SK-N-SH (cell line): ENCODE measurements around the gene C13orf46. TPM values are rescaled to one million over a fixed set of nuclear protein-coding genes. Genes with fewer than 3 reads are reported as not detected.

Experiments used
- CTCF ChIA-PET: fragments of 300-600, 350-600 bp; formaldehyde crosslinking; extraction: SDS; loops from one replicate; lab custom pipeline; 2021; lab: Yijun Ruan, JAX
- POLR2A ChIA-PET: fragments of 350-600 bp; sonication (Branson Sonifier 250); formaldehyde crosslinking; extraction: SDS; loops from one replicate; lab custom pipeline; 2020; ENCODE audit warnings: antibody characterized with exemption, inconsistent platforms; lab: Yijun Ruan, JAX
- DNase-seq: peaks from one replicate; pipeline ENCODE4 v3.0.0; 2012
- H2AFZ ChIP-seq: fragments of 200-600 bp; sonication (generic); 2 replicates; pipeline ENCODE4 v1.8.1; 2016; ENCODE audit warnings: antibody characterized with exemption, mild to moderate bottlenecking, low read depth
- H3F3A ChIP-seq: fragments of 200-600 bp; sonication (generic); replicated peaks from 2 replicates; pipeline ENCODE3; 2016; ENCODE audit warnings: antibody characterized with exemption, mild to moderate bottlenecking; ENCODE audit not compliant: insufficient read depth
- H3K27ac ChIP-seq, 2 experiments: fragments of 200-500 bp in 1 of 2; fragments of 200-600 bp in 1 of 2; sonication (Bioruptor generic) in 1 of 2; sonication (generic), shearing (Covaris generic) in 1 of 2; 2 replicates each; pipeline versions ENCODE4 v1.5.1 to v1.6.1; 2014 to 2016; ENCODE audit warnings: low read depth in 2 of 2, inconsistent platforms in 1 of 2, low read length in 1 of 2, mild to moderate bottlenecking in 1 of 2, mixed read lengths in 1 of 2
- H3K27me3 ChIP-seq: fragments of 200-600 bp; sonication (generic), shearing (Covaris generic); 2 replicates; pipeline ENCODE4 v1.6.1; 2016; ENCODE audit warnings: mixed run types; ENCODE audit not compliant: insufficient read depth
- H3K36me3 ChIP-seq, 2 experiments: fragments of 200-500 bp in 1 of 2; fragments of 200-600 bp in 1 of 2; sonication (Bioruptor generic) in 1 of 2; sonication (generic) in 1 of 2; replicated peaks in 1 of 2; 2 replicates each; pipeline versions ENCODE3 to v1.5.1; 2014 to 2016; ENCODE audit warnings: low read length in 1 of 2, mild to moderate bottlenecking in 1 of 2; ENCODE audit not compliant: insufficient read depth in 2 of 2, control insufficient read depth in 1 of 2
- H3K4me1 ChIP-seq, 2 experiments: fragments of 200-500 bp in 1 of 2; fragments of 200-600 bp in 1 of 2; sonication (Bioruptor generic) in 1 of 2; sonication (generic), shearing (Covaris generic) in 1 of 2; 2 replicates each; pipeline versions ENCODE4 v1.5.1 to v1.6.1; 2014 to 2016; ENCODE audit warnings: low read depth in 1 of 2, low read length in 1 of 2, mixed run types in 1 of 2; ENCODE audit not compliant: insufficient read depth in 2 of 2, control insufficient read depth in 1 of 2
- H3K4me2 ChIP-seq: fragments of 200-600 bp; sonication (generic), shearing (Covaris generic); 2 replicates; pipeline ENCODE4 v1.6.1; 2017; ENCODE audit warnings: mixed run types
- H3K4me3 ChIP-seq, 2 experiments: fragments of 200-500 bp in 1 of 2; fragments of 200-600 bp in 1 of 2; sonication (Bioruptor generic) in 1 of 2; sonication (generic), shearing (Covaris generic) in 1 of 2; 2 replicates each; pipeline versions ENCODE4 v1.5.1 to v1.8.1; 2014 to 2016; ENCODE audit warnings: low read depth in 2 of 2, inconsistent platforms in 1 of 2, low read length in 1 of 2, mild to moderate bottlenecking in 1 of 2, mixed read lengths in 1 of 2, moderate library complexity in 1 of 2
- H3K79me2 ChIP-seq: fragments of 200-600 bp; sonication (generic); 2 replicates; pipeline ENCODE4 v1.8.1; 2017; ENCODE audit warnings: mild to moderate bottlenecking; ENCODE audit not compliant: insufficient read depth
- H3K9ac ChIP-seq: fragments of 200-600 bp; sonication (generic); 2 replicates; pipeline ENCODE4 v1.6.1; 2017; ENCODE audit warnings: mixed run types
- H3K9me2 ChIP-seq: fragments of 200-600 bp; sonication (generic); 2 replicates; pipeline ENCODE4 v1.6.1; 2017; ENCODE audit warnings: mixed run types
- H3K9me3 ChIP-seq: fragments of 200-600 bp; sonication (generic); 2 replicates; pipeline ENCODE4 v1.6.1; 2017; ENCODE audit warnings: mixed run types, mild to moderate bottlenecking, moderate library complexity
- H4K20me1 ChIP-seq: fragments of 200-600 bp; sonication (generic); 2 replicates; pipeline ENCODE4 v1.6.1; 2017; ENCODE audit warnings: mild to moderate bottlenecking, mixed run types; ENCODE audit not compliant: insufficient read depth
- ELF1 ChIP-seq: IDR thresholded peaks from 2 replicates; pipeline ENCODE4 v1.4.0; 2012
- EZH2phosphoT487 ChIP-seq: fragments of 200-600 bp; sonication (generic); IDR thresholded peaks from 2 replicates; pipeline ENCODE4 v1.6.1; 2017; ENCODE audit warnings: low read depth, mixed run types, mild to moderate bottlenecking, antibody characterized with exemption, moderate library complexity, borderline replicate concordance
- FOSL2 ChIP-seq: IDR thresholded peaks from 2 replicates; pipeline ENCODE4 v1.4.0; 2012; ENCODE audit warnings: low read depth, mild to moderate bottlenecking, moderate library complexity, borderline replicate concordance
- FOXJ3 ChIP-seq: sonication (generic); formaldehyde crosslinking; IDR thresholded peaks from 2 replicates; pipeline ENCODE4 v1.5.1; 2020; ENCODE audit warnings: mild to moderate bottlenecking, missing genetic modification reagents
- FOXM1 ChIP-seq: IDR thresholded peaks from 2 replicates; pipeline ENCODE4 v1.4.0; 2012; ENCODE audit warnings: low read depth, mild to moderate bottlenecking
- JUND ChIP-seq: IDR thresholded peaks from 2 replicates; pipeline ENCODE4 v1.4.0; 2012
- NFIC ChIP-seq: IDR thresholded peaks from 2 replicates; pipeline ENCODE4 v1.4.0; 2012; ENCODE audit warnings: borderline replicate concordance
- POLR2AphosphoS5 ChIP-seq: IDR thresholded peaks from 2 replicates; pipeline ENCODE4 v1.6.1; 2012; ENCODE audit warnings: low read depth, low read length
- RAD21 ChIP-seq: IDR thresholded peaks from 2 replicates; pipeline ENCODE4 v1.6.1; 2012; ENCODE audit warnings: mild to moderate bottlenecking, low read length
- RCOR1 ChIP-seq: fragments of 150-350 bp; IDR thresholded peaks from 2 replicates; pipeline ENCODE4 v1.6.1; 2017; ENCODE audit warnings: antibody characterized with exemption, low read length
- RXRA ChIP-seq: IDR thresholded peaks from 2 replicates; pipeline ENCODE4 v1.4.0; 2012; ENCODE audit warnings: low read depth, mild to moderate bottlenecking, borderline replicate concordance
- TAF1 ChIP-seq: IDR thresholded peaks from 2 replicates; pipeline ENCODE4 v1.6.1; 2012; ENCODE audit warnings: low read depth, mild to moderate bottlenecking, low read length, moderate library complexity, borderline replicate concordance
- TCF12 ChIP-seq: IDR thresholded peaks from 2 replicates; pipeline ENCODE4 v1.4.0; 2012
- TEAD4 ChIP-seq: IDR thresholded peaks from 2 replicates; pipeline ENCODE4 v1.4.0; 2012; ENCODE audit warnings: mild to moderate bottlenecking, borderline replicate concordance; ENCODE audit not compliant: insufficient read depth
- YY1 ChIP-seq: IDR thresholded peaks from 2 replicates; pipeline ENCODE4 v1.4.0; 2012; ENCODE audit warnings: low read depth, mild to moderate bottlenecking
- WGBS: methylation state at CpG from one replicate; pipeline ENCODE4 v1.1.6; 2017; ENCODE audit warnings: low lambda C conversion rate; 5-methylcytosine and 5-hydroxymethylcytosine counted together
- polyA plus RNA-seq, 3 experiments: library from polyadenylated mRNA; depleted of rRNA; stranded (reverse); fragments of >200 nt; gene quantifications; 2 replicates each; pipeline ENCODE4 v1.2.3, GENCODE V29; 2012
- TF ChIP-seq, protein P1 (sequence below): fragments of 150-350 bp; IDR thresholded peaks from 2 replicates; pipeline ENCODE4 v1.6.1; 2016; ENCODE audit warnings: mild to moderate bottlenecking, low read depth, low read length
- TF ChIP-seq, protein P2 (sequence below): IDR thresholded peaks from 2 replicates; pipeline ENCODE4 v1.4.0; 2012; ENCODE audit warnings: low read depth
- TF ChIP-seq, protein P3 (sequence below): fragments of 150-350 bp; IDR thresholded peaks from 2 replicates; pipeline ENCODE4 v1.6.1; 2017; ENCODE audit warnings: antibody characterized with exemption, low read length, low read depth, borderline replicate concordance
- TF ChIP-seq, protein P4 (sequence below): IDR thresholded peaks from 2 replicates; pipeline ENCODE4; 2012
- TF ChIP-seq, protein P5 (sequence below): IDR thresholded peaks from 2 replicates; pipeline ENCODE4 v1.4.0; 2012; ENCODE audit warnings: low read depth, borderline replicate concordance

C13orf46 gene
- polyA plus RNA-seq, 1 of the 3 experiments (the other 2 are of a cell fraction): 1.7 TPM

DNA sequence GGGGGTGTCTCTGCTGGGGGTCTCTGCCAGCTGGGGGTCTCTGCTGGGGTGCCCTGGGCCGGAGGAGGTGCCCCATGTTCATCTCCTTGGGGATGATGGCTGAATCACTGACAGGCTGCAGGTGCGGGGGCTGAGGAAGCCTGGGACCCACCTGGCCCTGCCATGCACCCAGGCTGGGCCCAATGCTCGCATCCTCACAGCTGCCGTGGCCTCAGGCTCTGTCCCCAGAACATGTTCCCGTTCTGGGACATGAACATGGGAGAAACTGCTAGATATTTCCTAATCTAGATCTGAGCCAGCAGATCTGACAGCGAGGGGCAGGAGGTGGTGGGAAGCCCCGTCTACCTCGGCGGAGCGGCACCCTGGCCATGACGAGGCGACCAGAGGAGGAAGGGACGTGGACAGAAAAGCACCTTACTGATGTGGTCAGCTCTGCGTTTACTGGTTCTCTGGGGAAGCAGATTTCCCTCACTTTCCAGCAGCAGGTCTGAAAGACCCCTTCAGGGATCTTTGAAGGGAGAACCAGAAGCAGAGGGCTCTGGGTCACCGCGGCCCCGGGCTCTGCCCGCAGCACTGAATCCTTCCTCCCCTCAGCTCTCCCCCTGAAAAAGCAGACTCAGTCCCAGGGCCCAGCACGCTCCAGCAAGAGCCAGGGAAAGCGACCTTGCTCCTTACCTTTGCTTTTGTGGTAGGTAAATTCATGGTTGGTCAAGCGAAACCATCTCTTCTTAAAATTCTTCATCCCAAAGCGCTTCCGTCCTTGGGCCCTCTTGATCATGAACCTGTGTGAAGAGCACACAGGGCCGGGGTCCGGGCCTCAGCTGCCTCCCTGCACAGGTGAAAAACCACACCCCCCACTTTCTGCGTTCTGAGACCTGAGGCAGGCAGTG, 26.5 kb upstream of the C13orf46 start:
- Histone ChIP-seq H4K20me1 (no peaks in the 10 kb centered on the region), H3K9ac (no peak overlapping the region), H3F3A (no peaks in the 10 kb centered on the region), H3K9me3 (no peaks in the 10 kb centered on the region), H3K4me2 (no peak overlapping the region), H3K27me3 (no peaks in the 10 kb centered on the region), H3K79me2 (no peaks in the 10 kb centered on the region), H3K27ac (no peak overlapping the region), H3K4me3 (no peak overlapping the region), H3K4me1 (peaks cover 0 to 9% of the 10 kb centered on the region in 2 experiments; a peak in 1 of 4 replicates), H3K36me3 (peaks cover 3 to 41% of the 10 kb centered on the region in 2 experiments), H2AFZ (no peak overlapping the region), H3K9me2 (no peaks in the 10 kb centered on the region)
- 93% methylated on average over 10 of the region's 26 CpGs for WGBS
- ChIA-PET CTCF (no interaction called here), POLR2A (no interaction called here)
- TF ChIP-seq FOXJ3 (CRISPR knock-in tag): no peak
- TF ChIP-seq ELF1: no peak
- no peak for TF ChIP-seq RCOR1
- no peak for TF ChIP-seq TCF12
- no peak for TF ChIP-seq POLR2AphosphoS5
- TF ChIP-seq, protein P1, sequence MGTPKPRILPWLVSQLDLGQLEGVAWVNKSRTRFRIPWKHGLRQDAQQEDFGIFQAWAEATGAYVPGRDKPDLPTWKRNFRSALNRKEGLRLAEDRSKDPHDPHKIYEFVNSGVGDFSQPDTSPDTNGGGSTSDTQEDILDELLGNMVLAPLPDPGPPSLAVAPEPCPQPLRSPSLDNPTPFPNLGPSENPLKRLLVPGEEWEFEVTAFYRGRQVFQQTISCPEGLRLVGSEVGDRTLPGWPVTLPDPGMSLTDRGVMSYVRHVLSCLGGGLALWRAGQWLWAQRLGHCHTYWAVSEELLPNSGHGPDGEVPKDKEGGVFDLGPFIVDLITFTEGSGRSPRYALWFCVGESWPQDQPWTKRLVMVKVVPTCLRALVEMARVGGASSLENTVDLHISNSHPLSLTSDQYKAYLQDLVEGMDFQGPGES: no peak
- no peak for TF ChIP-seq RAD21
- DNase-seq: no peak

DNA sequence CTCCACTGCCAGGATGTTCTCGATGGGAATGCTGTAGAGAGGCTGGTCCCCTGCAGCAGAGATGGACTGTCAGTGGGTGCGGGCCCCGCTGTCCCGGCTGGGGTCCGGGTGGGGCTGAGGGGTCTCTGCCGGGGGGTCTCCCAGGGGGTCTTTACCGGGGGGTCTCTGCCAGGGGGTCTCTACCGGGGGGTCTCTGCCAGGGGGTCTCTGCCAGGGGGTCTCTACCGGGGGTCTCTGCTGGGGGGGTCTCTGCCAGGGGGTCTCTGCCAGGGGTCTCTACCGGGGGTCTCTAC, 25.7 kb upstream of the C13orf46 start:
- Histone ChIP-seq H4K20me1 (no peaks in the 10 kb centered on the region), H3K27ac (no peak overlapping the region), H3K27me3 (no peaks in the 10 kb centered on the region), H3K9me3 (no peaks in the 10 kb centered on the region), H3F3A (no peaks in the 10 kb centered on the region), H3K9me2 (no peaks in the 10 kb centered on the region), H3K4me2 (no peak overlapping the region), H2AFZ (no peak overlapping the region), H3K4me3 (no peak overlapping the region), H3K79me2 (no peaks in the 10 kb centered on the region), H3K9ac (no peak overlapping the region), H3K36me3 (peaks cover 3 to 41% of the 10 kb centered on the region in 2 experiments), H3K4me1 (peaks cover 0 to 9% of the 10 kb centered on the region in 2 experiments; a peak in 1 of 4 replicates)
- CTCF ChIA-PET: no interaction called here
- no peak for TF ChIP-seq YY1
- TF ChIP-seq, protein P2, sequence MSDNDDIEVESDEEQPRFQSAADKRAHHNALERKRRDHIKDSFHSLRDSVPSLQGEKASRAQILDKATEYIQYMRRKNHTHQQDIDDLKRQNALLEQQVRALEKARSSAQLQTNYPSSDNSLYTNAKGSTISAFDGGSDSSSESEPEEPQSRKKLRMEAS: no peak
- TF ChIP-seq TAF1: no peak
- no peak for TF ChIP-seq TEAD4
- TF ChIP-seq, protein P1: no peak
- no peak for TF ChIP-seq NFIC
- TF ChIP-seq, protein P3, sequence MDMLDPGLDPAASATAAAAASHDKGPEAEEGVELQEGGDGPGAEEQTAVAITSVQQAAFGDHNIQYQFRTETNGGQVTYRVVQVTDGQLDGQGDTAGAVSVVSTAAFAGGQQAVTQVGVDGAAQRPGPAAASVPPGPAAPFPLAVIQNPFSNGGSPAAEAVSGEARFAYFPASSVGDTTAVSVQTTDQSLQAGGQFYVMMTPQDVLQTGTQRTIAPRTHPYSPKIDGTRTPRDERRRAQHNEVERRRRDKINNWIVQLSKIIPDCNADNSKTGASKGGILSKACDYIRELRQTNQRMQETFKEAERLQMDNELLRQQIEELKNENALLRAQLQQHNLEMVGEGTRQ: no peak
- TF ChIP-seq FOSL2: no peak
- no peak for TF ChIP-seq EZH2phosphoT487
- TF ChIP-seq, protein P4, sequence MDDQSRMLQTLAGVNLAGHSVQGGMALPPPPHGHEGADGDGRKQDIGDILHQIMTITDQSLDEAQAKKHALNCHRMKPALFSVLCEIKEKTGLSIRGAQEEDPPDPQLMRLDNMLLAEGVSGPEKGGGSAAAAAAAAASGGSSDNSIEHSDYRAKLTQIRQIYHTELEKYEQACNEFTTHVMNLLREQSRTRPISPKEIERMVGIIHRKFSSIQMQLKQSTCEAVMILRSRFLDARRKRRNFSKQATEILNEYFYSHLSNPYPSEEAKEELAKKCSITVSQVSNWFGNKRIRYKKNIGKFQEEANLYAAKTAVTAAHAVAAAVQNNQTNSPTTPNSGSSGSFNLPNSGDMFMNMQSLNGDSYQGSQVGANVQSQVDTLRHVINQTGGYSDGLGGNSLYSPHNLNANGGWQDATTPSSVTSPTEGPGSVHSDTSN: no peak
- no peak for TF ChIP-seq ELF1
- TF ChIP-seq, protein P5, sequence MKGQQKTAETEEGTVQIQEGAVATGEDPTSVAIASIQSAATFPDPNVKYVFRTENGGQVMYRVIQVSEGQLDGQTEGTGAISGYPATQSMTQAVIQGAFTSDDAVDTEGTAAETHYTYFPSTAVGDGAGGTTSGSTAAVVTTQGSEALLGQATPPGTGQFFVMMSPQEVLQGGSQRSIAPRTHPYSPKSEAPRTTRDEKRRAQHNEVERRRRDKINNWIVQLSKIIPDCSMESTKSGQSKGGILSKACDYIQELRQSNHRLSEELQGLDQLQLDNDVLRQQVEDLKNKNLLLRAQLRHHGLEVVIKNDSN: no peak
- no peak for TF ChIP-seq JUND
- TF ChIP-seq RAD21: no peak
- no peak for TF ChIP-seq RXRA
- no peak for TF ChIP-seq TCF12
- TF ChIP-seq FOXM1: no peak
- no CpG with 5 or more reads among the region's 10 CpGs for WGBS
- POLR2A ChIA-PET: no interaction called here
- no peak for DNase-seq
